Embryonic facial prominence (tissue), 1 donor: ENCODE measurements around the gene ARHGAP12.

Experiments used
- DNase-seq: peaks from one replicate; pipeline ENCODE4 v3.0.0-alpha.2; 2016; ENCODE audit errors: extremely low spot score

ARHGAP12 gene

DNA sequence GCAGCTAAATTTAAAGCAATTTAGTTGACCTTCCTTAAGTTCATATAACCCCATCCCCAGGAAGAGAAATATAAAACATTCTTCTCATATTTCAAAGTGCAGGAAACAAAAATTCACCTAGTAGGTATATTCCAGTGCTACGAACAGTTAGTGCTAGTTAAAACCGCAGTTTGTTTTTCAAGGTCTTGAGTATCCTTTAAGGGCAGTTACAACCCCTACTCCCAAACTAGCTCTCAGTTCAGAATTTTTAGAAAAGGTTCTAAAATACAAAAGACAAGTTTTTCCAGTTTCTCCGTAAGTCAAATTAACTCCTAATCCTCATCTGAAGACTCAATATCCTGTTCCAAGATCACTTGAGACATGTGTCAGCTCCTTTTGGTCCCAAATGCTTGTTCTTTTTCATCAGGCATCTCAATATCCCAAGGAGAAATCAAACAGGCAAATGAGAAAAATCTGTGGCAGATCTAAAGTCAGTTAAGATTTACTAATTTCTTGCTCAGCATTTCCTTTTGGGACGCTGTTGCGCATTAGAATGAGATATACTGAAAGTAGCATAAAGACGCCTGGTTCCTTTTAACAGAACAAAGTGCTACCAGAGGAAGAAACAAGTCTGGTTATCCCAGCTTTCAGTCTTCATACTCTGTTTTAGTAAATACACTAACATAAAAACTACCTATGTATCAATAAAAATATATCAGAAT is 51.8 kb downstream of the ARHGAP12 start:
- DNase-seq, result no peak

DNA sequence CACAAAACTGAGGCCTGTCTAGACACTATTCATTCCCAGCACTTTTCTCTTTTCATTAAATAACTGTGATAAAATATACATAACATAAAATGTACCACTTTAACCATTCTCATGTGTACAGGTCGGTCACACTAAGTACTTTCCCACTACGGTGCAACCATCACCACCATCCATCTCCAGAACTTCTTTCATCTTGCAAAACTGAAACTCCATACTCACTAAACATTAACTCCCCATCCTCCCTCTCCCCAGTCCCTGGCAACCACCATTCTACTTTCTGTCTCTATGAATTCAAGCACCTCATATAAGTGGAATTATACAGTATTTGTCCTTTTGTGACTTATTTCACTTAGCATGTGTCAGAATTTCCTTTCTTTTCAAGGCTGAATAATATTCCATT is 53.0 kb downstream of the ARHGAP12 start:
- DNase-seq, result no peak

DNA sequence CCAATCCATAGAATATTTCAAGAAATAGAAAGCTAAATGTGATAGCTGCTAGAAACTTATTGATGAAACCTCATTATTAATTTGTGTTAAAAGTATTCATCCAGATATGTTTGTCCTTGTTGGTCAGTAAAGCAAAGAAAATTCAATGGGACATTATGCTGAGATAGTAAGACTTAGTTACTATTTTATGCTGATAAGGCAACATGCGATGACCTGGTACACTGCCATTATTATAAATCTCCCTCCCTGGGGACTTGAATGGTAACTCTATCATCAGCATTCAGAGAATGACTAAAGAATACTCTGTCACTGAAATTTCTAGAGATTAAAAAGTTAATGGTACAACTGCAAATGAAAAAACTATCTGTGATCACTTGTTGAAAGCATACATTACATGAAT is 54.9 kb downstream of the ARHGAP12 start:
- no peak for DNase-seq

DNA sequence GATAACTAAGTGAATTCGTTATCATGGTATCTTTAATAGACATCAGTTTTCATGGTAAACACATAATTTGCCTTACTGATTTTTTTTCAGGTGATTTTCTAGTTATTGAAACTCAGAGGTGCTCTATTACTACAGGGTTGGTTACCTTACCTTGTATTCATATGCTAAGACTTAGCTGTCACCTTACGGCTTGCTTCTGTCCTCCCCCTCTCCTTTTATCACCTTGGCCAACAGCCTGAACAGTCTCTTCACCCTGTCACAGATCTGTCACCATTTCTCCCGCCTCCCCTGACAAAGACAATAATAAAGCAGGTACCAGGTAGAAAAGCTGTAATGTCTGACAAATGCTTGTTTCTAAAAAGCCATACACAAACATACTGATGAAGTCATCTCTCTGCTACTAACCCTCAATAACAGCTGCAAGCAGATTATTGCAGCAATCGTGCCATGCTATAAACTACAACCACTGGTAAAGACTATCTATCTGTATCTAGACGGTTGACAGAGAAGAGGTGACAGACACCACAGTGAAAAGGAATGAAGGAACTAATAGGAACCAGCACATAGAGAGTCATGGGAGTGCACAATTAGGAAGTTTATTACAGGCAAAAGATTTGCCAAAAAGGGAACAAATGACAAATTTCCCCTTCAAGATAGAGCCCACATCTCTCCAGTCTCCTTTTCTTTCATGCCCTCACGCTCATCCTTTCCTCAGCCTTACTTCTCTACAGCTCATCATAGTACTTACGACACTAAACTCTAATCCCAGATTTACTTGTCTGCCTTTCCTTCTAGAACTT is 57.2 kb downstream of the ARHGAP12 start:
- no peak for DNase-seq

DNA sequence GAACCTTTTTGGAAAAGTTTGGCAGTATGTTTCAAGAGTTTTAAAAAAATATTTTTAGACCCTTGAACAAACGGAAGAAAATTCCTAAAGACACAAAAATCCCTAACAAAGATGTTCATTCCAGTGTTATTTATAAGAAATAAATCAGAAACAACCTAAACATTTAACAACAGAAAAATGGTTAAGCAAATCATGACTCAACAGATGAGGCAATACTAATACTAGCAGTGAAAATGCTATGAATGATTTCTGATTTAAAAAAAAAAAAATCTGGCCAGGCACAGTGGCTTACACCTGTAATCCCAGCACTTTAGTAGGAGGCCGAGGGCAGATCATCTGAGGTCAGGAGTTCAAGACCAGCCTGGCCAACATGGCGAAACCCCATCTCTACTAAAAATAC is 61.0 kb downstream of the ARHGAP12 start:
- DNase-seq, result no peak

DNA sequence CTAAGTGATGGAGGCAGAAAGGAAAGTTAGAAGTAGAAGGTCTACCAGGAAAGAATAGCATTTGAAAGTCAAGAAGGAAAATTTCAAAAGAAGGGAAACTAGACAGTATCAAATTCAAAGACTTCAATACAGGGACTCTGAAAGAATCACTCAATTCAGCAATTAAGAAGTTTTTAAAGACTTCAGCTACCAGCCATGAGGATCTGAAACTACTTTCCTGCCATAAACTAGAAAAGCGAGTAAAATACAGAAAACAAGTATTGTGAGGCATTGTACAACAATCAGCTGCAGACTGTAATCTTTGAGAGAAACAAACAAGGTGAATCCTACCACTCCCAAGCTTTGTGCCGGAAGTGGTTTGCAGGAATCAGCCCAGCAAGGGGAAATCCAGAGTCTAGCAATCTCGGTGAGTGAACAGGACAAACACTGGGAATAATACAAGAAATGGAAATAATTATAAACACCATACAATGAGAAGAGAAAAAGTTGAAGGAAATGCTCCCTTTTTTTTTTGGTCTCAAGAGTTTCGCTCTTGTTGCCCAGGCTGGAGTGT is 62.4 kb downstream of the ARHGAP12 start:
- no peak for DNase-seq

DNA sequence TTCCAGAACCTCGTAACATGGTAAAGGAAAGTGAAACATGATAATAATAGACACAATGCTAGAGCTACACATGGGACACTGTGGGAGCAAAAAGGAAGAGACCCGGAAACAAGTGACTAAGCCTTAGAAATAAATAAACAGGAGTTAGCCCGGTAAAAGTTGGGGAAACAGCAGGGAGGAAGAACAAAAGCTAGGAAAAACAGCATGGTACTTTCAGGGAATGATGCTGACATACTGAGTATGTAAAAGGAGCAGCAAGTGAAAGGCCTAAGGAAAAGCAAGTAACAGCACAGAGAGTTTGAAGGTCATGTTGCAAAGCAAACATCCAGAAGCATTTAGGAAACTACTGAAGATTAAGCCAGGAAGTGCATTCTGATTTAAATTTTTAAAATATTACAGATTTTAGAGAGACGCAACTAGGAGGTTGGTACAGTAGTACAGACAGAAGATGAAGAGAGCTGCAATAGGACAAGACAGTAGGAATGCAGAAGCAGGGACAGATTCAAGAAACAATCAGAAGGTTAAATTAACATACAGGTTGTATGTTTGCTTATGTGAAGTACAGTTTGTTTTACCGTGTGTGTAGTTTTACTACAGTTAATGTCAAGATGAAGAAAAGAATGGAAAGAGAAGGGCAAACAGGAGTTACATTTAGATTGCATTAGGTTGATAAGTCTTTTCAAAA is 63.7 kb downstream of the ARHGAP12 start:
- no peak for DNase-seq

DNA sequence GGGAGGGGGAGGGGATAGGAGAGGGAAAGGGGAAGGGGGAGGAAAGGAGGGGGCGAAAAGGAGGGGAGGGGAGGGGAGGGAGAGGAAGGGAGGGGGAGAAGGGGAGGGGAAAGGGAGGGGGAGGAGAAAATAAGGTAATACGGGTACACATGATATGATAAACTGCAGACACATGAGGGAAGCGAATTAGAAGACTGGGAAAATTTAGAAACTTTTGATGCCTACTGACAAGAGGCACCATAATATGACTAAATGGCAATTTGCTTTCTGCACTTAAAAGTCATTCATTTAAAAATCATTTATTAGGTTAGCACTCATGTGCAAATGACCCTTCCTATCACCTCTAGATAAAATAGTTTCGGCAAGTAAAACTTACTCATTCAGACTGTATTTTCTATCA is 73.6 kb downstream of the ARHGAP12 start:
- no peak for DNase-seq

DNA sequence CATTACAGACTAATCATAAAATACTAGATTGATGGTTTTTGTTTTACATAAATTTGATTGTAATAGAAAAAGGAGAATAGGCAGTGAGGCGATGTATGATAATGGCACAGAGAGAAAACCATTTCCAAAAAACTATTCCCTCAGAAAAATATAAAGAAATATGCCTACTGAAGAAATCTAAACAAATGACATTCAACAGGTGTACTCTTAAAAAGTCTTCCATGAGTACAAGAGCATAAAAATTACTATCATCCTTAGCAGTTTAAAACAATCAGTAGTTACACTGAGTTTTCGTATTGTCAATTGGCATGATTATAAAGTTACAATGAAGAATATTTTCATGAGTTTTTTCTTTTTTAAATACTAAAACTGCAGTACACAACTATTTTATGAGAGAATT is 75.0 kb downstream of the ARHGAP12 start:
- no peak for DNase-seq

DNA sequence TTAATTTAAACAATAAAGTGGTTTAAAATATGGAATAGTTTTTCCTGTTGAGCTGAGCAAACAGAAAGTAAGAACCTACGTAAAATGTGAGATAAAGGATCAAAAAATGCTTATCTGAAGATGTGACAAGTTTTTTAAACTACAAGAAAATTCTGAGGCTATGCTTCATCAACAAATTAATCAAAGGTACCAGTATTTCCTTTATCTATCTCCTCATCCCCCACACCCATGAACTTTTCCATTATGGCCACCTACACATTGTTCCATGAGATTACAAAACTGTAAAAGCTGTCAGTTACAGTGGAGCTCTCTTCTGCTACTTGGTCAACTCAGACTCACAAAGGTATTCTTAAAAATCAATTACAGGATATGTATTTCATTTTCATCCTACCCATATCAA is 77.4 kb downstream of the ARHGAP12 start:
- DNase-seq, result no peak

DNA sequence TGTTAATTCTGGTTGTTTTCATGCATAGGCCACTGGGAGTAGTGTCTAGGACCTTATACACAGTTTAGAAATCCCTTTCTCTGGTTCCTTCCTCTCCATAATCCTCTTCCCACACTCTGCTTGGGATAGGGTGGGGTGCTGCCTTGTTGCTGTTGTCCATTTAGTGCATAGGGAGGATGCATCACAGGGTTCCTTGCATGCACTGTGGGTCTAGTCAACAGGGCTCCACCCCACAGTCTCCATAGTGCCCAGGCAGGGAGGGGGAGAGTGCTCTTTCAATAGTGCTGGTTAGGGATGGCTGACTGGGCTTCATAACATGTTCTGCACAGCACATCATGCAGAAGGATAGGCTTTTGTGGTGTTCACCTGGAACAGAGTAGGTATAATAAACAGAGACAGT is 81.1 kb downstream of the ARHGAP12 start:
- no peak for DNase-seq

DNA sequence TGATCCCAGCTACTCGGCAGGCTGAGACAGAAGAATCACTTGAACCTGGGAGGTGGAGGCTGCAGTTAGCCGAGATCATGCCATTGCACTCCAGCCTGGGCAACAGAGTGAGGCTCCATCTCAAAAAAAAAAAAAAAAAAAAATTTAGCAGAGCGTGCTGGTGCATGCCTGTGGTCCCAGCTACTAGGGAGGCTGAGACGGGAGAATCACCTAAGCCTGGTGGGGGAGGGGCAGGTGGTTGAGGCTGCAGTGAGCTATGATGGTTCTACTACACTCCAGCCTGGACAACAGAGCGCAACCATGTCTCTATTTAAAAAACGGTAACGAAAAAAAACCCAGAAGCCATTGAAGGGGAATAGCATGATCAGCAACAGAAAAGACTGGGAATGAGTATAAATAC is 89.9 kb downstream of the ARHGAP12 start:
- DNase-seq, result no peak

DNA sequence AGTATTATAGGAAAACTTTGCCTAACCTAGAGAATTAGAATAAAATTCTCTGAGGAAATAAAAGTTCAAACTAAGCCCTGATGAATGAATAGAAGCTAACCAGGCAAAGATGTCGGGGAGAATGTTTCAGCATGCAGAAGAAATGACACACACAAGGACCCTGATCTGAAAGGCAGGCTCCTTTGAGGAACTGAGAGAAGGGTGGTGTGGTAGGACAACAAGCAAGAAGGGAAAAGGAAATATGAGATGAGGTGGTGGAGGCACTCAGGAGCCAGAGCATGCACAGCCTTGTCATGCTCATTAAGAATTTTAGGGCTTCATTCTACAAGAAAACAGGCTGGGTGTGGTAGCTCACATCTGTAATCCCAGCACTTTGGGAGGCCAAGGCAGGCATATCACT is 90.6 kb downstream of the ARHGAP12 start:
- no peak for DNase-seq

DNA sequence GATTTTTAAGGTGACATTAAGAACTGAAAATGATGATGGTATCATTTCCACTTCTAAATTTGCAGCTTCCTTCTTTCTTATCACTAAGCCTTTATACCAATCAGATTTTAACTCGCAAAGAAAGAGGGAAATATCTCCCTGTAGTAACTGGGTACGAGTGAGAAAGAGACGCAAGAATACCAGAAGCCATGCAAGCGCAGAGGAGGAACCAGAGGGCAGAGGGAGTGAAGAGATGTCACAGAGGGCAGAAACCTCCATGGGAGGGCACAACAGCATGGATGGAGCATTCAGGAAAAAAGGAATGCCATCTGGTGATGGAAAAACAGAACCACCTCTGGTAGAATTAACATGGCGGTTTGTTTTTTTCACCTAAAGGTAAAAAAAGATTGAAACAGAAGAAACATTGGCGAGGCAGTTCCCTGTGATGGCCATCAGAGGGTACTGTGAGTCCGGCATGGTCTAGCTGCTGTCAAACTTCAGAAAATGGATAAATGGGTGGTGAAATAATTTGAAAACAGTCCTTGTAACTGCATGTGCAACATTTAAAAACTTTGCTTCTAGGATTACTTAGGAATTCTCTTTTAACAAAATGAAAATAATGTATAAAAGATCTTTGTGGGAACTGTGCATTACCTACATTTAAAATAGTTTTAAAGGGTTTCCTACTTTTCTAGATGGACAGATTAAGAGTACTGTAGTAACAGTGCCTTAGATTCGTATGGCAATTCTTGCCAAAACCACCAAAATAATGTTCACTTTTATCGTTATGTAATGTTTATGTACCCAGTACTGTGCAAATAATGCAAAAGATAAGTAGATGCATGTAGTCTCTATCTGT is 91.8 kb downstream of the ARHGAP12 start:
- DNase-seq, result no peak

DNA sequence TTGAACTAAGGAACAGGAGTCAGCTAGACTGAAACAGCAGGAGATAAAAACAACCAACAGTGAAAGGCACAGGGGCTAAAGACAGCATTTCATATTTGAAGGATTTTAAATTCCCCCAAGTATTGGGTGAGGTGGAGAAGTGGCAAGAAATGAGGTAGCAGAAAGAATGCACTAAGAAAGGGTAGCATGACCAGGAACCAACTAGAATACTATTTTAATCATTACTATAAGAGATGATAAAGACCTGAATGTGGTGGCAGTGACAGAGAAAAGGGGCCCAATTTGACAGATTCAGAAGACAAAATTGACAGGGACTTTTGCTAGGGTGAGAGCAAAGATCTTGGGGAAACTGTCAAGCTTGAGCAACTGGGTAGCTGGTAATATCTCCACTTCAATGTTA is 94.9 kb downstream of the ARHGAP12 start:
- no peak for DNase-seq

DNA sequence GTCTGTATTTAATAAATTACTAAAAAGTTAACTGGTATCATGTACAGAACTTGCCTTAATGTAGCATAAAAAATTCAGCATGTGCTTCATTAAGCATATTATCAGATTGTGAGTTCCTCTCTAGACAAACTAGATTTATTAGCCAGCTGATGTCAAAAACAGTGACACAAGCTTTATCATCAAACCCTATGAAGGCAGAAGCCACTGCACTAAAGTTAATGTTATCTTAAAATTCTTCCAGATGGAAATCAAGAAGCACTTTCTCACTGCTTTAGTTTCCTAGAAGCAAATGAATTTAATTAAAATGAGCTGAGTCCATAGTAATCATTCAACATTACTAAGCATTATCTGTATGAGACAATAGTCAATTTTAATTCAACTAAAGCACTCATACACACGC is 96.4 kb downstream of the ARHGAP12 start:
- DNase-seq, result no peak

DNA sequence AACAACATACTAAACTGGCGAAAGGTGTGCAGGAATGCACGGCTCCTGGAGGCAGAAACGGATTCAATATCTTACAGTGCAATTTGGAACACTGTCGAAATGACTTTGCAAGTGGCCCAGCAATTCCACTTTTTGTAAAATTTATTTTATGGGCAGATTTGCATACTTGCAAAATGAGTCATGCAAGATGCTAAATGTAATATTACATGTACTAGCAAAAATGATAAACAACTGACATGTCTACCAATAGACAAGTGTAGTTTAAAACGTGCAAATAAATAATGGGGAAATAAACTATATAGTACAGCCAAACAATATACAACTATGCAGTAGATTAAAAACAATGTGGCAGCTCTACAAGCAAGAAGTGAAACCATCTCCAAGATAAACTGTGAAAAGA is 97.7 kb downstream of the ARHGAP12 start:
- no peak for DNase-seq

DNA sequence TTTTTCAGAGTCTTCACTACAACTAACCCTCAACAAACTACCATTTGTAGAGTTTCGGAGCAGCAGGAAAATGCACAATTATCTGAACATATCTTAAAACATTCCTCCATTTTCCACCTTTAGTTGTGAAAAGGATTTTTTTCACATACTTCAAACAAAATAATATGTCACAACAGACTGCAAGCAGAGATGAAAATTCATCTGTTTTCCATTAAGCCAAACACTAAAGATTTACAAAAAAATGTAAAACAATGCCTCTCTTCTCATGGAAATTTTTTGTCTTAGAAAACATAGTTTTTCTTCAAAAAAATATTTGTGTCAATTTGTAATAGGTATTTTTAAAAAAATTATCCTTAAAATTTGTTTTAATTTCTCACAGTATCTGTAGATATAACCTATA is 98.9 kb downstream of the ARHGAP12 start:
- no peak for DNase-seq

DNA sequence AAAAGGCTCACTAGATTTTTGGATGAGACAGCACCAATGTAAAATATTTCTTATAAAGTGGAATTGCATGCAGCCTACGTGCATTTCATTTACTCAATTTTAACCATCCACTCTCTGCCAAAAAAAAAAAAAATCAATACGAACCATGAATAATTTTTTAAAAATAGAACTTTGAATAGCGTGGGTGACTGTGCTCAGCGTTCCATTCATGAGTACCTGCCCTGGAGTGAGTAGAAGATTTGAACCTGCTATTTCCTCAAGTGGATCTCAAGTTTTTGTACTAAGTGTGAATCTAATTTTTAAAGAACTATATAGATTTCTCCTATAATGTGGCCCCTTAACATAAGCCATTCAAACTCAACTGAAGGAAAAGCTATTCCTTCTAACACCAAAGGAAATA is 105.3 kb downstream of the ARHGAP12 start:
- no peak for DNase-seq

DNA sequence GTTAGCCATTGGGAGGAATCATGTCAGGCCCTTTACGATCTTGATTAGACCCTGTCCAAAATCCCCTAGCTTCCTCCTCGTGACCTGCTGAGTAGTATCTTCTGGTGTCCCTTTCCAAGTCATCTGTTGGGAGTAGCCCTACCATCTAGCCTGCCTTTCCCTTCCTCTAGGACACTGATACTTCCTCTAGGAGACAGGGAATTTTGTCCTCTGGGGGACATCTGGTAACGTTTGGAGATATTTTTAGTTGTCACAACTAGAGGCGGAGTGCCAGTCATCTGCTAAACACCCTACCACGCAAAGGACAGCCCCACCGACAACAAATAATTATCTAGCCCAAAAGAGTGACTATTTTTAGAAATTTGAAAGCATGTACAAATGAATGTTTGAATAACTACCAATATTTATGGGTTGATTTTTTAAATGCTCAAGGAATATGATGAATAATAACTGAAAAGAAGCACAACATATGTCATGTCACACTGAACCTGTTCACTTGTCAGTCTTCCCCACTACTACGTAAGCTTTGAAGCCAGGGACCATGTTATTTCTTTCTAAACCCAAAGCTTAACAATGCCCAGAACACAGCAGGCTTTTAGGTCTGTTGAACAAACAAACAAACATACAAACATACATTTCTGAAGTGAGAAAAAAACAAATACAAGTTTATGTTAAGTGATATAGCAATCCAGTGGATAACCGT is 105.9 kb downstream of the ARHGAP12 start:
- DNase-seq, result no peak

DNA sequence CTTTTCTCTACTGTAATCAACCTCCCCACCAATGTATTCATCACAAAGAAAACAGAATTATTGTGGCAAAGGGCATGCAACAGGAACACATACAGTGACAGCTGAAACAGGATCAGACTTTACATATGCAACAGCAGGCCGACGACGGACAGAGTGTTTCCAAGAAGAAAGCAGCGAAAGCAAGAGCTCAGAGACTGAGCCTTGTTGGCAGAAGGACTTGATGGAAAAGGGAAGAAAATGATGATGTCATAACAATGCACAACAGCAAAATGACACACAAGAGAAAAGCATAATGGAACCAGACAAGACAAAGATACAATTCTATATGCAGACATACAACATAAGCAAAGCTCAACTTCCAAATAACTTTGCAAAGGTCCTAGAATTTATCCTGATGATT is 106.5 kb downstream of the ARHGAP12 start:
- DNase-seq, result no peak
